ENCODE results near the gene CXCR6. TPM values are rescaled to one million over a fixed set of nuclear protein-coding genes. Genes with fewer than 3 reads are reported as not detected.

Gene CXCR6
- total and polyA plus RNA-seq, 2 of the 8 experiments (the other 6 are each of a cell fraction or from before 2014, with no cell fraction given), result not detected

GRCh38 chr3:45932112-45932511 is 11.2 kb upstream of the CXCR6 start (continued):
- TF ChIP-seq CHD7 (IDR thresholded peaks at IDR 0.05; ENCODE audit: insufficient replicate concordance, low read length), result no peak
- TF ChIP-seq TAF1 (IDR thresholded peaks at IDR 0.05; ENCODE audit: low read depth, low read length), result no peak
- TF ChIP-seq TCF12 (IDR thresholded peaks at IDR 0.05; ENCODE audit: low read depth, low read length), result no peak
- no peak for TF ChIP-seq SRF (IDR thresholded peaks at IDR 0.05; ENCODE audit: low read depth, low read length)
